Measurements from ENCODE around the gene GOLPH3L.
"Not testable (repeated sequence)": the region's sequence is repeated elsewhere in the genome, so short reads cannot be mapped to it uniquely, and the experiment has no call there.

GOLPH3L gene

GRCh38 chr1:150660584-150660983, 36.4 kb downstream of the GOLPH3L start:
- DNase-seq (ENCODE audit: low read depth in 2 of 2) = no peak

GRCh38 chr1:150657064-150657463, 39.9 kb downstream of the GOLPH3L start:
- not testable (repeated sequence) for DNase-seq (ENCODE audit: low read depth in 2 of 2)

- not testable (repeated sequence) for DNase-seq (ENCODE audit: low read depth in 2 of 2)
These were observed 42.3 kb downstream of the GOLPH3L start for GRCh38 chr1:150654635-150655034.

GRCh38 chr1:150650193-150650592, 46.8 kb downstream of the GOLPH3L start:
- no peak for DNase-seq (ENCODE audit: low read depth in 2 of 2)

- DNase-seq (ENCODE audit: low read depth in 2 of 2) = no peak
These were observed 47.4 kb downstream of the GOLPH3L start for GRCh38 chr1:150649441-150650075.

- no peak for DNase-seq (ENCODE audit: low read depth in 2 of 2)
These were observed 54.7 kb downstream of the GOLPH3L start for GRCh38 chr1:150642296-150642695.

GRCh38 chr1:150641126-150641815, 55.7 kb downstream of the GOLPH3L start:
- not testable (repeated sequence) for DNase-seq (ENCODE audit: low read depth in 2 of 2)

GRCh38 chr1:150638430-150638829, 58.5 kb downstream of the GOLPH3L start:
- DNase-seq (ENCODE audit: low read depth in 2 of 2) = not testable (repeated sequence)

- DNase-seq (ENCODE audit: low read depth in 2 of 2) = not testable (repeated sequence)
These were observed 61.9 kb downstream of the GOLPH3L start for GRCh38 chr1:150634839-150635622.

- peak; percentile 90 to 97 for DNase-seq (ENCODE audit: low read depth in 2 of 2)
These were observed 67.6 kb downstream of the GOLPH3L start, which contains the start of gene ENSA for GRCh38 chr1:150629115-150629928. Gene ENSA, minus strand, starts transcription at chr1:150629612. Its CDS starts 142 bp downstream, at chr1:150629470.

- no peak for DNase-seq (ENCODE audit: low read depth in 2 of 2)
These were observed 68.2 kb downstream of the GOLPH3L start for GRCh38 chr1:150628766-150629114.

- no peak for DNase-seq (ENCODE audit: low read depth in 2 of 2)
These were observed 69.0 kb downstream of the GOLPH3L start for GRCh38 chr1:150627826-150628410.

- no peak for DNase-seq (ENCODE audit: low read depth in 2 of 2)
These were observed 70.8 kb downstream of the GOLPH3L start for GRCh38 chr1:150626150-150626549.

GRCh38 chr1:150624546-150624945, 72.4 kb downstream of the GOLPH3L start:
- DNase-seq (ENCODE audit: low read depth in 2 of 2) = not testable (repeated sequence)

- not testable (repeated sequence) for DNase-seq (ENCODE audit: low read depth in 2 of 2)
These were observed 72.8 kb downstream of the GOLPH3L start for GRCh38 chr1:150624134-150624533.

GRCh38 chr1:150622303-150622975, 74.5 kb downstream of the GOLPH3L start:
- no peak for DNase-seq (ENCODE audit: low read depth in 2 of 2)

- DNase-seq (ENCODE audit: low read depth in 2 of 2) = peak in 1 of 2 donors; percentile 42
These were observed 75.3 kb downstream of the GOLPH3L start for GRCh38 chr1:150621497-150622302.

GRCh38 chr1:150620919-150621318, 76.0 kb downstream of the GOLPH3L start:
- DNase-seq (ENCODE audit: low read depth in 2 of 2) = no peak

GRCh38 chr1:150619576-150620509, 77.1 kb downstream of the GOLPH3L start:
- no peak for DNase-seq (ENCODE audit: low read depth in 2 of 2)

Data from stimulated activated CD8-positive, alpha-beta memory T cell treated with anti-CD3 and anti-CD28 coated beads, Interleukin-15, amount 100 ng/mL, for 4 hours (primary cell).